NCI-H2107 treated with DMSO at 0.1 percent for 48 hours (cell line): ENCODE data around the gene ARHGAP28.
"Not testable (repeated sequence)": the region's sequence is repeated elsewhere in the genome, so short reads cannot be mapped to it uniquely, and the experiment has no call there.

Source experiments
- DNase-seq: peaks from one replicate; lab custom pipeline; 2025; ENCODE audit not compliant: unreplicated experiment; lab: John Stamatoyannopoulos, UW

Gene ARHGAP28

DNA sequence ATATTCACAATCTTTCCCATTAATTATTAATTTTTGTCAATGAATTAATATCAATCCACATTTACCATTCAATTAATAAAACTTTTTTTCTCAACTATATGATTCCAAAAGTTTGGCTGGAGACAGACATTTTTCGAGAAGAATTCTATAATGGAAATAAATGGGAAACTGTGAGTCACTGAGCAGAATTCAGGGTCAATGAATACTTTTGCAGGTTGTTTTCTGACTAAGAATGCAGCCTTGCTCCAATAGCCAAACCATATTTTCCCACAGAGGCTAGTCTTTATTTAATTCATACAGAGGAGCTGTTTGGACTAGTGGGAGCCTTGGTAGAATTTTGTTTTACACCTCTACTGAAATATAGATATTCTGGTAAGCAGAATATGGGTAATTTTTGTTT is 82.3 kb downstream of the ARHGAP28 start:
- DNase-seq: no peak

DNA sequence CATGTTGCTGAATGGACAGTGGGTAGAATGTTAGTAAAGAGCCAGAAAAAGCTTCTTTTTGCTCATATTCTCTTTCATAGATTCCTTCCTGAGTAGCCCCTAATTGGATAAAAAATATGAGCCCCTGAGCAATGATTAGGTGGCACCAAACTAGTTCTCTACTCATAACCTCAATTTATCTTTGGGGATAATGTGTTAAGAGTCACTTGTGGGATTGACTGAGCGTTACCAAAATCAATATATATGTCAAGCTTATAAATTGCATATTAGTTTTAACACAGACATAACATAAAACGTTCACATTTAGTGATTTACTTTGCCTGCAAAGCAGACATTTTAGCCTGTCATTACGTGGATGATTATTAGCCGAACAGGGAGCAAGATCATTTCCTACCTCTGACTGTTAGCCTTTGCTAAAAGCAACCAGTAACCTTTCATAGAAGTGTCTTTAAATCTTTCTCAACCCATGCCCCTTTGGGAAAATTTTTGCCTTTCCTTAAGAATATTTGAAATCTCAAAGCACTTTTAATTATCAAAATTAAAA is 85.4 kb downstream of the ARHGAP28 start:
- DNase-seq: no peak

DNA sequence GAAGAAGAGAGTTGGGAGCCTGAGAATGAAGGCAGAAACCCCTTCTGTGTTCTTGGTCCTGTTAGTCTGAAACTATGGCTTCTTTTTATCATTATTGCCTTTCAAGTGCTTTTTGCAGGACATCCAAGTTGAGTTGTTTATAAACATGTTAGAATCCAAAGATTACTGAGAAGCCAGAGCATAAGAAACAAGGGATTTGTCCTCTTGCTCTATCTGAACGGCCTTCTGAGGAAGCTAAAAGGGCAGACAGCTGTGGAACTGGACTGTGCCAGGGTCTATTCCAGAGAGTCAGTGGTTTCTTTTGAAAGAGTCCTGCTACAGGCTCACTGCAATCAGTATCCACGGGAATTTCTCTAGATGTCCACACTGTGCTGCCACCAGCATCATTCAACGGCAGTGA is 86.6 kb downstream of the ARHGAP28 start:
- no peak for DNase-seq

GRCh38 chr18:6819332-6819731 is 89.8 kb downstream of the ARHGAP28 start:
- no peak for DNase-seq

- no peak for DNase-seq
Observed at GRCh38 chr18:6820314-6820713, 90.8 kb downstream of the ARHGAP28 start.

GRCh38 chr18:6821356-6821755 is 91.8 kb downstream of the ARHGAP28 start:
- no peak for DNase-seq

- DNase-seq: not testable (repeated sequence)
Observed at GRCh38 chr18:6827161-6827560, 97.6 kb downstream of the ARHGAP28 start.

DNA sequence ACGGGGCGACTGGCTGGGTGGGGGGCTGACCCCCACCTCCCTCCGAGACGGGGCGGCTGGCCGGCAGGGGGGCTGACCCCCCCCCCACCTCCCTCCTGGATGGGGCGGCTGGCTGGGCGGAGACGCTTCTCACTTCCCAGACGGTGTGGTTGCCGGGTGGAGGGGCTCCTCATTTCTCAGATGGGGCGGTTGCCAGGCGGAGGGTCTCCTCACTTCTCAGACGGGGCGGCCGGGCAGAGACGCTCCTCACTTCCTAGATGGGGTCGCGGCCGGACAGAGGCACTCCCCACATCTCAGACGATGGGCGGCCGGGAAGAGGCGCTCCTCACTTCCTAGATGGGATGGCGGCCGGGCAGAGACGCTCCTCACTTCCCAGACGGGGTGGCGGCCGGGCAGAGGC is 98.0 kb downstream of the ARHGAP28 start:
- DNase-seq: not testable (repeated sequence)

GRCh38 chr18:6830916-6831315 is 101.4 kb downstream of the ARHGAP28 start:
- no peak for DNase-seq

GRCh38 chr18:6835345-6835744 is 105.8 kb downstream of the ARHGAP28 start:
- DNase-seq: no peak

DNA sequence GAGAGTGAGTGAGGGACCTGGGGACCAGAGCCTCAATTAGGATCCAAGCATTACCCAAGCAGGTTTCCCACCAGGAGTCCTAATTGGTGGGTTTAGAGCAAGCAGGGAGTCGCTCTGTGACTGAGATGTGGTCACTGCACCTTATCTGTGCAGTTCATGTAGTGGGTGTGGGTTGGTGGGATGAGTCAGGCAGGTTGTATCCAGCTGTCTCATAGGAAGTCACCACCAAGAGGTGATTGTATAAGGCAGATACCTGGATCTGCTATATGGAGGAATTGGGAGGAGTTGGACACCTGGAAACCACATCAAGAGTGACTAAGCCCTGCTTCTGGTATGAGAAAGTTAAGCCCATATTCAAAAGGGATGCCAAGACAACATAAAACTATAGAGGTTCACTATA is 106.8 kb downstream of the ARHGAP28 start:
- DNase-seq: no peak

DNA sequence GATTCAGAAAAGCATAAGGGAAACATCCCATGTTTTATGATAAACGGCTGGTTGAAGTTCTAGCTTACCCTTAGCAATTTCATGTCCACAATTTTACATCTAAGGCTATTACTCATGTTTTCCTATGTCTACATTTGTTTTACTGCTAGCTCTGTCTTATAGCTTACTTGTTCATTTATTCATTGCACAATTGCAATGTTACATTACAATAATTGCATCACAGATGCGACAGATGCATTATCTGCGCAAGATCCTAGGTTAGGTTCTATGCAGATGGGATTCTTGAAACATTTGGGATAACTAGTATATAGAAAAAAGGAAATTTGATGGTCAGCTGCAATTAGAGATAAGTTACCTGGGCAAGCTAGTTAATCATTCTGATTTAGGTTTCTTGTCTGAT is 108.4 kb downstream of the ARHGAP28 start:
- no peak for DNase-seq

DNA sequence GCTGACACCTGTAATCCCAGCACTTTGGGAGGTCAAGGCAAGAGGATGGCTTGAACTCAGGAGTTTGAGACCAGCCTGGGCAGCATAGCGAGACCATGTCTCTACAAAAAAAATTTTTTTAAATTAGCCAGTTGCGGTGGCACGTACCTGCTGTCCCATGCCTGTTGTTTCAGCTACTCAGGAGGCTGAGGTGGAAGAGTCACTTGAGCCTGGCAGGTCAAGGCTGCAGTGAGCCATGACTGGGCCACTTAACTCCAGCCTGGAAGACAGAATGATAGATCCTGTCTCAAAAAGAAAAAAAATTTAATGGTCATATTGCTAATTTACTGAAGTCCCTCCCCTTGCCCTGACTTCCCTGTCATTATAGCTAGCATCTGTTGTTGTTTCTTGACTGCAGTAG is 112.6 kb downstream of the ARHGAP28 start:
- DNase-seq: no peak

DNA sequence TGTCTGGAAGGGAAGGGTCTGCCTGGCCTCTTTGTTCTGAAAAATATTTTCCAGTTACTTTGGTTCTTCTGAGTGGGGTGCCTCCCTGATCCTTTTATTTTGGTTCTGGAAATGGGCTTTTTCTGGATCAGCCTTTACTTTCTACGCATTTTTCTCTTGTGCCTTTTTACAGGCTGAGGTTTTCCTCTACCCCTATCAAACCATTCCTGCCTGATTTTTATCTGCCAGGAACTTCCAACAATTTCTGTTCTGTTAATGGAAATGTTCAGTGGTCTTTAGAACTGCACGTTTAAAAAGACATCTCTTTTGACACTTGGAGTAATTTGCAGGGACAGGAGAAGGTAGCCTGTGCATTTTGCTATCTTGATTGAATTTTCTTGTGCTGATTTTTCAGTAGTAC is 113.8 kb downstream of the ARHGAP28 start:
- DNase-seq: no peak

DNA sequence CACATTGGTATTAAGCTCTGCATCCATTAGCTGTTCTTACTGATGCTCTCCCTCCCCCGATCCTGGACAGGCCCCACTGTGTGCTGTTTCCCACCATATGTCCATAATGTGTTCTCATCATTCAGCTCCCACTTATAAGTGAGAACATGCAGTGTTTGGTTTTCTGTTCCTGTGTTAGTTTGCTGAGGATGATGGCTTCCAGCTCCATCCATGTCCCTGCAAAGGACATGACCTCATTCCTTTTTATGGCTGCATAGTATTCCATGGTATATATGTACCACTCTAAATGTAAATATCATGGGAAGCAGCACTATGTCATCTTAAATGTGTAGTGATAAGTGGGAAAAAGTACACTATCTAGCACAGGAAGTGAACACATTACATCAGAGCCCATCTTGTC is 116.0 kb downstream of the ARHGAP28 start:
- DNase-seq: not testable (repeated sequence)

GRCh38 chr18:6850396-6850795 is 120.9 kb downstream of the ARHGAP28 start:
- no peak for DNase-seq

DNA sequence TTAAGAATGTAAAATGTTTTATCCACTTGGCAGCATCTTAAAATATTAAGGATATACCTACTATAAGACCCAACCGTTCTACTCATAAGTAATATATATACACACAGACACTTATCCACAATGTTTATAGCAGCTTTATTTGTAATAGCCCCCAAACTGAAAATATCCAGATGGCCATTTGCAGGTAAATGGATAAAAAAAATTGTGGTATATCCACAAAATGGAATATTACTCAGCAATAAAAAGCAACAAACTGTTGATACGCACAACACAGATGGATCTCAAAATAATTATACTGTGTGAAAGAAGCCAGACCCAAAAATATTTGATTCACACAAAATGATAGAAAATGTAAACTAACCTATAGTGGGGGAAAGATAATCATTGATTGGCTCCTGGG is 122.0 kb downstream of the ARHGAP28 start:
- no peak for DNase-seq

DNA sequence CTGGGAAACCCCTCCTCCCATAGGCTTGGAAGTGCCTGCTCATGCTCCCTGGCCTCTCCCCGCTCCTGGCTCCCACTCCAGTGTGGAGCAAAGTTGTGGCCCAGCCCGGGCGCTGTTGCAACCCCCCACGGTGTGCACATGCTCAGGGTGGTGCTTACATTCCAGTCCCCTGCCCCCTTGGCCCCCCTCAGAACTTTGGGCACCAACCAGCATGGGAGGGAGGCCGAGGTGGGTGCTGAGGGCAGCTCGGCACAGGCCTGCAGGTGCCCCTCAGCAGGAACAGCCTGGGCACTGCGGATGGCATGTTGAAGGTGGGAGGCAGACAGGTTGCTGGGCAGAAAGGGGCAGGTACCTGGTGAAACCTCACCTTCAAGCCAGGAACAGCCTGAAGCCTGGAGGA is 125.3 kb downstream of the ARHGAP28 start:
- DNase-seq: no peak

DNA sequence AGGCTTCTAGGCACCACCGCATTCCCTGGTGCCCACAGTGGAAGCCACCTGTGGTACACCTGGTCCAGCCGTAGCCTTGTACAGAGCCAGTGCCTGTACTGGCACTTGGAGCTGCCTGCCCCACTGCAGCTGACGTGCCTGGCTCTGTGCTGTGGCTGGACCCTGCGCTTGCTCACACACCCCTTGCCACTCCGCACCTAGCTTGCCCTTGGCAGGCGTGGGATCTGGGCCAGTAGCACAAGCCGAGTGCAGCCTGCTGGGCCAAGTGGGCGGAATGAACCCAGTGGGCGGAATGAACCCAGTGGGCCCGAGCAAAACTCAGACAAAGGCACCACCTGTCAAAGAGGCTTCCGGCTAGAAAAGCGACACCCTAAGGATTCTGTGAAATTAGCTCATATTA is 126.3 kb downstream of the ARHGAP28 start:
- no peak for DNase-seq

GRCh38 chr18:6857300-6857699 is 127.8 kb downstream of the ARHGAP28 start:
- DNase-seq: no peak

- no peak for DNase-seq
Observed at GRCh38 chr18:6859676-6860422, 130.3 kb downstream of the ARHGAP28 start.

GRCh38 chr18:6860804-6861448 is 131.4 kb downstream of the ARHGAP28 start:
- DNase-seq: no peak

GRCh38 chr18:6865251-6865650 is 135.7 kb downstream of the ARHGAP28 start:
- DNase-seq: no peak
